ENCODE measurements around the gene KIRREL1.
A peak's percentile ranks its signal among the peaks of the same experiment; 100 is the strongest.

The KIRREL1 gene

GRCh38 chr1:158055854-158056253 lies 62.4 kb downstream of the KIRREL1 start:
- DNase-seq (ENCODE audit: low read depth): no peak
- no peak overlapping the region for H3K4me3 ChIP-seq (ENCODE audit: control insufficient read depth, low read depth, low read length)
- TF ChIP-seq, protein P1, sequence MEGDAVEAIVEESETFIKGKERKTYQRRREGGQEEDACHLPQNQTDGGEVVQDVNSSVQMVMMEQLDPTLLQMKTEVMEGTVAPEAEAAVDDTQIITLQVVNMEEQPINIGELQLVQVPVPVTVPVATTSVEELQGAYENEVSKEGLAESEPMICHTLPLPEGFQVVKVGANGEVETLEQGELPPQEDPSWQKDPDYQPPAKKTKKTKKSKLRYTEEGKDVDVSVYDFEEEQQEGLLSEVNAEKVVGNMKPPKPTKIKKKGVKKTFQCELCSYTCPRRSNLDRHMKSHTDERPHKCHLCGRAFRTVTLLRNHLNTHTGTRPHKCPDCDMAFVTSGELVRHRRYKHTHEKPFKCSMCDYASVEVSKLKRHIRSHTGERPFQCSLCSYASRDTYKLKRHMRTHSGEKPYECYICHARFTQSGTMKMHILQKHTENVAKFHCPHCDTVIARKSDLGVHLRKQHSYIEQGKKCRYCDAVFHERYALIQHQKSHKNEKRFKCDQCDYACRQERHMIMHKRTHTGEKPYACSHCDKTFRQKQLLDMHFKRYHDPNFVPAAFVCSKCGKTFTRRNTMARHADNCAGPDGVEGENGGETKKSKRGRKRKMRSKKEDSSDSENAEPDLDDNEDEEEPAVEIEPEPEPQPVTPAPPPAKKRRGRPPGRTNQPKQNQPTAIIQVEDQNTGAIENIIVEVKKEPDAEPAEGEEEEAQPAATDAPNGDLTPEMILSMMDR (conservative IDR thresholded peaks at IDR 0.05; ENCODE audit: control insufficient read depth, insufficient read depth, low read depth, low read length): no peak

- DNase-seq (ENCODE audit: low read depth): no peak
- TF ChIP-seq, protein P1 (conservative IDR thresholded peaks at IDR 0.05; ENCODE audit: control insufficient read depth, insufficient read depth, low read depth, low read length): no peak
- H3K4me3 ChIP-seq (ENCODE audit: control insufficient read depth, low read depth, low read length): no peak overlapping the region
These were observed 63.1 kb downstream of the KIRREL1 start for GRCh38 chr1:158056498-158056897.

- no peak for DNase-seq (ENCODE audit: low read depth)
- TF ChIP-seq, protein P1 (conservative IDR thresholded peaks at IDR 0.05; ENCODE audit: control insufficient read depth, insufficient read depth, low read depth, low read length): no peak
- no peak overlapping the region for H3K4me3 ChIP-seq (ENCODE audit: control insufficient read depth, low read depth, low read length)
These were observed 65.0 kb downstream of the KIRREL1 start for GRCh38 chr1:158058237-158058985.

GRCh38 chr1:158059984-158060383 lies 66.5 kb downstream of the KIRREL1 start:
- no peak for DNase-seq (ENCODE audit: low read depth)
- H3K4me3 ChIP-seq (ENCODE audit: control insufficient read depth, low read depth, low read length): no peak overlapping the region
- TF ChIP-seq, protein P1 (conservative IDR thresholded peaks at IDR 0.05; ENCODE audit: control insufficient read depth, insufficient read depth, low read depth, low read length): no peak

DNA sequence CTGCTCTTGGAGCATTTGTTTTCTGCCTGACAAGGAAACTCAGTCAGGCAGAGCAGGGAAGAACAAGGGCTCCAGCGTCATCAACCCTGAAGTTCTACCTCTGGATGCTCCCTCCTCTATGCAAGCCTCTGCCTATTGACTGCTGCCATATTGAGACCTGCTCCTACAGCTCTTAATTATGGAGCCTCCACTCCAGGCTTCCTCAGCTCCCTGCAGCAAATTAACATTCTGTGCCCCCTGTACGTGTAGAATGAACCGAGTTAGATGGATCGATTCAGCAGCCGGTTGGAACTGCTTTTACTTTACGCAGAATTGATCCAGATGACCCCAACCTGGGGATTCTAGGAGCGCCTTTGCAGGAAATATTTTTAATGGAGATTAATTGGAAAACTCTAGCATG lies 68.7 kb downstream of the KIRREL1 start:
- no peak overlapping the region for H3K4me3 ChIP-seq (ENCODE audit: control insufficient read depth, low read depth, low read length)
- TF ChIP-seq, protein P1 (conservative IDR thresholded peaks at IDR 0.05; ENCODE audit: control insufficient read depth, insufficient read depth, low read depth, low read length): no peak
- DNase-seq (ENCODE audit: low read depth): no peak

DNA sequence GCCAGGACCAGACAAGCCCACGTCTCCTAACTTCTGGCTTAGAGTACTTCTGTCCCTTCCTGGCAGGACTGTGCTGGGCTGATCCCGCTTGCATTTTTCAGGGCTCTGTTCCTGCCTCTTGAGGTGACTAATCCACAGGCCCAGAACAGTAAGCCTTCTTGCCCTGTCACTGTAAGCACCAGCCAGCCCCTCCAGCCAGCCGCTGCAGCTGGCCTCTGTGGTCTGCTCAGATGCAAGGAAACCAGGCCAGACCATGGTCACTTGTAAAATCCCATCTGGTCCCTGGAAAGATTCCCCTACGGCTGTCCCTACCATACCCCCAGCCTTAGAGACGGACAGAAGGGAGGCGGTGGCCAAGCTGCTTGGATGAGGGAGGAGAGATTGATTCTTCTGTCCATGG lies 74.2 kb downstream of the KIRREL1 start:
- no peak overlapping the region for H3K4me3 ChIP-seq (ENCODE audit: control insufficient read depth, low read depth, low read length)
- peak; percentile 77 for DNase-seq (ENCODE audit: low read depth)
- TF ChIP-seq, protein P1 (conservative IDR thresholded peaks at IDR 0.05; ENCODE audit: control insufficient read depth, insufficient read depth, low read depth, low read length): no peak

All from fibroblast of mammary gland (primary cell).